ENCODE results near the gene LLGL2. TPM values are rescaled to one million over a fixed set of nuclear protein-coding genes. Genes with fewer than 3 reads are reported as not detected.
A peak's percentile ranks its signal among the peaks of the same experiment; 100 is the strongest.

LLGL2 gene
- total and polyA plus RNA-seq, 8 donors, result 72.3 to 565 (median 174) TPM

- H3K27me3 ChIP-seq, result no peaks in the 10 kb centered on the region
- no peak for DNase-seq
- H3K36me3 ChIP-seq, result peaks cover 4 to 42% (median 18%) of the 10 kb centered on the region in 4 donors
- peak overlapping the region in 1 of 4 donors; percentile 1 for H3K4me3 ChIP-seq
- intact Hi-C loops (cut with DNase I; ENCODE audit: low total_unique reads), result no loop called here
- no peaks in the 10 kb centered on the region for H3K9me3 ChIP-seq
- TF ChIP-seq POLR2A (IDR thresholded peaks at IDR 0.05) (no peak), POLR2AphosphoS5 (IDR thresholded peaks at IDR 0.05) (no peak), EP300 (IDR thresholded peaks at IDR 0.05) (no peak)
- TF ChIP-seq, protein P1, sequence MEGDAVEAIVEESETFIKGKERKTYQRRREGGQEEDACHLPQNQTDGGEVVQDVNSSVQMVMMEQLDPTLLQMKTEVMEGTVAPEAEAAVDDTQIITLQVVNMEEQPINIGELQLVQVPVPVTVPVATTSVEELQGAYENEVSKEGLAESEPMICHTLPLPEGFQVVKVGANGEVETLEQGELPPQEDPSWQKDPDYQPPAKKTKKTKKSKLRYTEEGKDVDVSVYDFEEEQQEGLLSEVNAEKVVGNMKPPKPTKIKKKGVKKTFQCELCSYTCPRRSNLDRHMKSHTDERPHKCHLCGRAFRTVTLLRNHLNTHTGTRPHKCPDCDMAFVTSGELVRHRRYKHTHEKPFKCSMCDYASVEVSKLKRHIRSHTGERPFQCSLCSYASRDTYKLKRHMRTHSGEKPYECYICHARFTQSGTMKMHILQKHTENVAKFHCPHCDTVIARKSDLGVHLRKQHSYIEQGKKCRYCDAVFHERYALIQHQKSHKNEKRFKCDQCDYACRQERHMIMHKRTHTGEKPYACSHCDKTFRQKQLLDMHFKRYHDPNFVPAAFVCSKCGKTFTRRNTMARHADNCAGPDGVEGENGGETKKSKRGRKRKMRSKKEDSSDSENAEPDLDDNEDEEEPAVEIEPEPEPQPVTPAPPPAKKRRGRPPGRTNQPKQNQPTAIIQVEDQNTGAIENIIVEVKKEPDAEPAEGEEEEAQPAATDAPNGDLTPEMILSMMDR (IDR thresholded peaks at IDR 0.05), result no peak
- 37 to 62% (median 40%) methylated on average over 8 to 18 of the region's 18 CpGs for WGBS, 5 donors
- H3K4me1 ChIP-seq, result peaks cover 32 to 51% (median 46%) of the 10 kb centered on the region in 4 donors
- H3K27ac ChIP-seq, result peak overlapping the region; percentile 67 to 85 (median 79)
These were observed 32.6 kb downstream of the LLGL2 start for GRCh38 chr17:75557852-75558665.

- TF ChIP-seq EP300 (IDR thresholded peaks at IDR 0.05) (no peak), POLR2A (IDR thresholded peaks at IDR 0.05) (no peak), POLR2AphosphoS5 (IDR thresholded peaks at IDR 0.05) (no peak)
- TF ChIP-seq, protein P1 (IDR thresholded peaks at IDR 0.05), result no peak
- WGBS, 5 donors, result 32 to 71% (median 51%) methylated on average over 22 to 34 of the region's 38 CpGs
- Histone ChIP-seq H3K27me3 (no peaks in the 10 kb centered on the region), H3K27ac (peak overlapping the region; percentile 67 to 85 (median 79)), H3K4me3 (no peak overlapping the region), H3K9me3 (no peaks in the 10 kb centered on the region), H3K36me3 (peaks cover 11 to 50% (median 26%) of the 10 kb centered on the region in 4 donors), H3K4me1 (peaks cover 32 to 46% (median 41%) of the 10 kb centered on the region in 4 donors)
- DNase-seq, result peak in 1 of 2 donors; percentile 59
- intact Hi-C loops (cut with DNase I; ENCODE audit: low total_unique reads), result no loop called here
These were observed 33.4 kb downstream of the LLGL2 start for GRCh38 chr17:75558666-75559530.

GRCh38 chr17:75559958-75560533, 34.5 kb downstream of the LLGL2 start:
- intact Hi-C loops (cut with DNase I; ENCODE audit: low total_unique reads), result no loop called here
- Histone ChIP-seq H3K4me1 (peaks cover 32 to 46% (median 40%) of the 10 kb centered on the region in 4 donors), H3K27me3 (no peaks in the 10 kb centered on the region), H3K36me3 (peaks cover 16 to 62% (median 38%) of the 10 kb centered on the region in 4 donors), H3K27ac (peak overlapping the region in 2 of 5 donors; percentile 7 to 9), H3K9me3 (no peaks in the 10 kb centered on the region), H3K4me3 (no peak overlapping the region)
- TF ChIP-seq POLR2A (IDR thresholded peaks at IDR 0.05) (no peak), EP300 (IDR thresholded peaks at IDR 0.05) (no peak), POLR2AphosphoS5 (IDR thresholded peaks at IDR 0.05) (no peak)
- TF ChIP-seq, protein P1 (IDR thresholded peaks at IDR 0.05), result no peak
- 75 to 91% (median 81%) methylated on average over 8 to 9 of the region's 9 CpGs for WGBS, 5 donors
- no peak for DNase-seq

All from stomach (tissue), 9 donors.